H1 (cell line): Measurements from ENCODE around the gene CRBN. TPM values are rescaled to one million over a fixed set of nuclear protein-coding genes. Genes with fewer than 3 reads are reported as not detected.

Experiments used
- BACH1 ChIP-seq: IDR thresholded peaks from 2 replicates; pipeline ENCODE4 v1.6.1; 2012; ENCODE audit warnings: low read length, improper control_type of control experiment
- SIX5 ChIP-seq: IDR thresholded peaks from 2 replicates; pipeline ENCODE4 v1.6.1; 2011; ENCODE audit warnings: mild to moderate bottlenecking, low read depth, low read length
- polyA plus RNA-seq, 7 experiments: library from polyadenylated mRNA; depleted of rRNA in 3 of 7; stranded (reverse) in 5 of 7; unstranded in 2 of 7; fragments of >200 nt in 5 of 7; fragments of 200-250 nt in 2 of 7; gene quantifications; 1 replicate in 5 of 7; 2 replicates in 1 of 7; 4 replicates in 1 of 7; pipeline versions ENCODE4 v1.2.1 to v1.2.3, GENCODE V29; 2011 to 2013; ENCODE audit warnings: missing spikeins in 2 of 7, mixed read lengths in 2 of 7
- total RNA-seq: library from RNA; stranded (reverse); fragmentation: NEBNext Ultra II Directional; extraction: Animal tissue kit (Norgen Biotek cat#: 25700); gene quantifications from 2 replicates; pipeline ENCODE4 v1.2.1, GENCODE V29; 2021

Gene CRBN
- total and polyA plus RNA-seq, 2 of the 8 experiments (the other 6 are each of a cell fraction or from before 2014, with no cell fraction given): 13.4 to 30.3 TPM

DNA sequence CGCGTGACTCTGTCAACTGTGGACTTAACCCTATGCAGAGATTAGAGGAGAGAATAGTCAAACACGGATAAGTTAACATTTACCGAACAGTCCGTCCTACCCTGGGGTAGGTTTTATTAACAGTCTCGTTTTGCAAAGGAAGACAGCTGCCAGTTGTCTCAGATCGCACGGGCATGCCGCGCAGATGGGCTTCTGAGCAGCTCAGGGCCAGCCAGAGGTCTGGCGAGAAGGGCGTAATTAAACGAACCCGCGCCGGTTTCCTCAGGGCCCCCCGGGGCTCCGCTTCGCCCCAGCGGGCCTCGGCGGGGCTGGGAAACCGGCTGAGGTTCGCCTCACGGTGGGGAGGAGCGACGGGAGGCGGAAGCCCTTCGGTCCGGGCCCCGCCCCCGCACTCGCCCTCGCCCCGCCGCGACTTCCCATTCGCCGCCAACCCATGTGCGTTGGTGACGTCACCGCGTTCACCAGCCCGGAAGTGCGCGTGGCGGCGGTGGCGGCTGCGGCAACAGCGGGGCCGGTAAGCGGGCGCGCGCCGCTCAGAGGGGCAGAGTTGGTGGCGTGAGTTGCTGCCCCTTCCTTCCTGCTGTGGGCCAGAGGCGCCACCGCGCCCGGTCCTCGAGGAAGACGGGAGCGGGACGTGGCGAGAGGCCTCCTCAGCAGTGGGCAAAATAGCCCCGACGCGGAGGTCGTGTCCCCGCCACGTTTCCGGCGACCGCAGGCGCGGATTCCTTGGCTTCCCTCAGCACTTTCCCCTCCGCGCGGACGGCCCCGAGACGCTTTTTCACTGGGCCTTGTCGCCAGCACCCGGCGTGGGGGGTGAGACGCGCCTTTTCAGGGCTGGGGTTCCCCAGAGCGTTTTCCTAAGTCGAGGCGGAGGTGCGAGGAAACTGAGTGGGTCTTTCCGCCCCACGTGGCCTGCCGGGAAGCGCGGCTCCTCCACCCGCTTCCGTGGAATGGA is 52.7 kb downstream of the CRBN start, which contains the start of gene TRNT1 (continued):
- TF ChIP-seq SIX5: no peak
- no peak for TF ChIP-seq BACH1
